GM23338 (cell line): ENCODE data around the gene SP2. TPM values are rescaled to one million over a fixed set of nuclear protein-coding genes. Genes with fewer than 3 reads are reported as not detected.

Source experiments
- ATAC-seq: fragments of 200-7000 bp; cut with Tn5 transposase; 3 replicates; pipeline ENCODE4 v1.9.1; 2020
- DNase-seq: peaks from one replicate; pipeline ENCODE4 v3.0.0-alpha.2; 2015; ENCODE audit warnings: low spot score
- H2AFZ ChIP-seq: fragments of 200-600 bp; sonication (generic); 2 replicates; pipeline ENCODE4 v1.8.0; 2016; ENCODE audit warnings: antibody characterized with exemption, mild to moderate bottlenecking, moderate library complexity
- H3F3A ChIP-seq: fragments of 200-600 bp; sonication (generic); replicated peaks from 2 replicates; pipeline ENCODE4 v1.8.0; 2017; ENCODE audit warnings: antibody characterized with exemption, mixed run types, low read depth
- H3K27ac ChIP-seq: fragments of 200-600 bp; sonication (generic); 2 replicates; pipeline ENCODE4 v1.6.1; 2016; ENCODE audit warnings: low read depth
- H3K27me3 ChIP-seq: fragments of 200-600 bp; sonication (generic); 2 replicates; pipeline ENCODE4 v1.8.0; 2016; ENCODE audit warnings: mild to moderate bottlenecking, mixed run types, moderate library complexity; ENCODE audit not compliant: insufficient read depth
- H3K36me3 ChIP-seq: fragments of 200-600 bp; sonication (generic); 2 replicates; pipeline ENCODE4 v1.8.0; 2016; ENCODE audit warnings: mild to moderate bottlenecking; ENCODE audit not compliant: insufficient read depth
- H3K4me1 ChIP-seq: fragments of 200-600 bp; sonication (generic); 2 replicates; pipeline ENCODE4 v1.8.0; 2016; ENCODE audit warnings: mild to moderate bottlenecking, moderate library complexity; ENCODE audit not compliant: insufficient read depth
- H3K4me2 ChIP-seq: fragments of 200-600 bp; sonication (generic); 2 replicates; pipeline ENCODE4 v1.7.1; 2017; ENCODE audit warnings: mixed run types
- H3K4me3 ChIP-seq: fragments of 200-600 bp; sonication (generic); 2 replicates; pipeline ENCODE4 v1.6.1; 2016; ENCODE audit warnings: mixed run types
- H3K79me2 ChIP-seq: fragments of 200-600 bp; sonication (generic); replicated peaks from 2 replicates; pipeline ENCODE4 v1.8.0; 2017; ENCODE audit warnings: mild to moderate bottlenecking; ENCODE audit not compliant: insufficient read depth
- H3K9me2 ChIP-seq: fragments of 200-600 bp; sonication (generic); 2 replicates; pipeline ENCODE4 v1.8.0; 2017; ENCODE audit not compliant: insufficient read depth
- H4K20me1 ChIP-seq: fragments of 200-600 bp; sonication (generic); replicated peaks from 2 replicates; pipeline ENCODE4 v1.8.0; 2017; ENCODE audit warnings: mild to moderate bottlenecking; ENCODE audit not compliant: insufficient read depth
- H3K27ac Mint-ChIP-seq: 2 replicates; pipeline ENCODE4 v1.8.0; 2020; ENCODE audit warnings: inconsistent platforms, mild to moderate bottlenecking, moderate library complexity, mixed read lengths
- H3K27me3 Mint-ChIP-seq: 3 replicates; pipeline ENCODE4 v1.8.0; 2022; ENCODE audit warnings: low read depth, mild to moderate bottlenecking, moderate library complexity, mixed read lengths, inconsistent platforms; ENCODE audit not compliant: insufficient read depth, poor library complexity
- H3K36me3 Mint-ChIP-seq: 3 replicates; pipeline ENCODE4 v1.8.0; 2021; ENCODE audit warnings: low read depth, mild to moderate bottlenecking, inconsistent platforms, moderate library complexity, mixed read lengths
- H3K4me1 Mint-ChIP-seq: 3 replicates; pipeline ENCODE4 v1.8.0; 2020; ENCODE audit warnings: mild to moderate bottlenecking, inconsistent platforms, mixed read lengths
- H3K4me3 Mint-ChIP-seq: 3 replicates; pipeline ENCODE4 v1.8.0; 2021; ENCODE audit warnings: moderate library complexity, mild to moderate bottlenecking, inconsistent platforms, mixed read lengths
- H3K9me3 Mint-ChIP-seq: 3 replicates; pipeline ENCODE4 v1.8.0; 2020; ENCODE audit warnings: moderate library complexity, mild to moderate bottlenecking, inconsistent platforms, mixed read lengths
- CTCF ChIP-seq, 2 experiments: fragments of 200-600 bp in 1 of 2; sonication (generic) in 1 of 2; conservative IDR thresholded peaks; 2 replicates each; pipeline versions ENCODE4 v1.5.1 to v1.6.1; 2016 to 2017; ENCODE audit warnings: antibody characterized with exemption in 2 of 2, low read depth in 2 of 2, mild to moderate bottlenecking in 2 of 2, moderate library complexity in 1 of 2
- NANOG ChIP-seq: IDR thresholded peaks from 2 replicates; pipeline ENCODE4 v1.6.1; 2016; ENCODE audit warnings: antibody characterized with exemption, borderline replicate concordance
- POLR2AphosphoS5 ChIP-seq: IDR thresholded peaks from 2 replicates; pipeline ENCODE4 v1.6.1; 2016; ENCODE audit warnings: antibody characterized with exemption, low read depth
- ZNF462 ChIP-seq: fragments of 250-450 bp; sonication (Bioruptor Pico); IDR thresholded peaks from 2 replicates; pipeline ENCODE4 v1.5.0; 2020; ENCODE audit warnings: mild to moderate bottlenecking, moderate library complexity
- polyA plus RNA-seq: library from polyadenylated mRNA; unstranded; fragments of >200 nt; fragmentation: Nextera tagmentation; extraction: Ambion mirVana; gene quantifications from 2 replicates; pipeline ENCODE4 v1.2.1, GENCODE V29; 2016
- total RNA-seq: library from RNA; depleted of rRNA; stranded (reverse); fragments of >200 nt; shearing (Covaris generic); gene quantifications from 2 replicates; pipeline ENCODE4 v1.2.3, GENCODE V29; 2014

The SP2 gene
- total and polyA plus RNA-seq, 2 experiments from 2014 or later: 6.0 to 12.9 TPM

- no peak for ATAC-seq
These were observed 1.3 kb upstream of the SP2 start for GRCh38 chr17:47894498-47895346.

GRCh38 chr17:47895347-47895855 is 635 bp upstream of the SP2 start:
- no peaks in the 10 kb centered on the region for H3K36me3 ChIP-seq
- Mint-ChIP-seq H3K27ac (peak overlapping the region; percentile 96), H3K36me3 (no peaks in the 10 kb centered on the region; the same call in 2 of the 3 replicates), H3K27me3 (peaks cover 11% of the 10 kb centered on the region), H3K4me3 (peak overlapping the region; percentile 96), H3K4me1 (peaks cover 30% of the 10 kb centered on the region), H3K9me3 (no peaks in the 10 kb centered on the region; the same call in 2 of the 3 replicates)
- peak overlapping the region; percentile 89 for H3K4me2 ChIP-seq
- DNase-seq (no peak), ATAC-seq (no peak)
- H3K27ac ChIP-seq: 0 out of 2 replicates have a peak overlapping the region, but pooled peaks have one; percentile 22
- peak overlapping the region; percentile 68 for H2AFZ ChIP-seq
- no peaks in the 10 kb centered on the region for H3F3A ChIP-seq
- no peaks in the 10 kb centered on the region for H3K9me2 ChIP-seq
- TF ChIP-seq POLR2AphosphoS5 (peak; percentile 95), ZNF462 (CRISPR knock-in tag) (no peak)
- H3K4me1 ChIP-seq: peaks cover 20% of the 10 kb centered on the region
- H3K79me2 ChIP-seq: peaks cover 22% of the 10 kb centered on the region
- H3K4me3 ChIP-seq: peak overlapping the region; percentile 61
- no peaks in the 10 kb centered on the region for H3K27me3 ChIP-seq
- H4K20me1 ChIP-seq: no peaks in the 10 kb centered on the region

More at GRCh38 chr17:47894498-47895346, 1.3 kb upstream of the SP2 start:
- peak in 1 of 2 experiments; percentile 26; a peak in 1 of 4 replicates for TF ChIP-seq CTCF (conservative IDR thresholded peaks at IDR 0.05; ENCODE audit: low read depth in 2 of 2)
- no peak for TF ChIP-seq POLR2AphosphoS5
- TF ChIP-seq NANOG: no peak
- Mint-ChIP-seq H3K4me1 (peaks cover 27% of the 10 kb centered on the region), H3K4me3 (peak overlapping the region; percentile 96), H3K9me3 (no peaks in the 10 kb centered on the region; the same call in 2 of the 3 replicates), H3K27me3 (peaks cover 17% of the 10 kb centered on the region), H3K27ac (peak overlapping the region; percentile 96), H3K36me3 (no peaks in the 10 kb centered on the region; the same call in 2 of the 3 replicates)
- Histone ChIP-seq H3K9me2 (no peaks in the 10 kb centered on the region), H3F3A (no peaks in the 10 kb centered on the region), H3K4me1 (peaks cover 16% of the 10 kb centered on the region), H4K20me1 (no peaks in the 10 kb centered on the region), H3K36me3 (no peaks in the 10 kb centered on the region), H3K4me2 (peak overlapping the region; percentile 89), H3K27me3 (no peaks in the 10 kb centered on the region), H3K79me2 (peaks cover 17% of the 10 kb centered on the region), H3K27ac (0 out of 2 replicates have a peak overlapping the region, but pooled peaks have one; percentile 22), H2AFZ (peak overlapping the region; percentile 68), H3K4me3 (peak overlapping the region; percentile 61)
- peak; percentile 28 for DNase-seq
